C4-2B (cell line): ENCODE measurements around the gene GLS.

Experiments used
- H3K27ac ChIP-seq: fragments of 450-650 bp; 2 replicates; pipeline ENCODE4 v1.5.1; 2017
- ZFX ChIP-seq: fragments of 450-650 bp; IDR thresholded peaks from 2 replicates; pipeline ENCODE4 v1.6.1; 2017
- TF ChIP-seq, protein P1 (sequence below): fragments of 450-650 bp; conservative IDR thresholded peaks from 2 replicates; pipeline ENCODE4 v1.5.1; 2017; ENCODE audit warnings: mild to moderate bottlenecking

Gene GLS

DNA sequence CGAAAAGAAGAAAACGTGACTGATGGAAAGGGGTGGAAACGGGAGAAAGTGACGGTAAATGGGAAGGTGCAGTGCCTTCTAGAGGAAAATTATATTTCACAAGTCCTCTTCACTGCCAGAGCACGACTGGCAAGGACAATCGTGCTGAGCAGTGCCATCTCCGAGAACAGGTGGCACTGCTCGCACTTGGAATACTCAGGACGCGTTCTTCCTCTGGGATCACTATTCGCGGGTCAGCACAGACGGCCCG is 133.0 kb downstream of the GLS start:
- peak overlapping the region; percentile 90 for H3K27ac ChIP-seq
- TF ChIP-seq, protein P1, sequence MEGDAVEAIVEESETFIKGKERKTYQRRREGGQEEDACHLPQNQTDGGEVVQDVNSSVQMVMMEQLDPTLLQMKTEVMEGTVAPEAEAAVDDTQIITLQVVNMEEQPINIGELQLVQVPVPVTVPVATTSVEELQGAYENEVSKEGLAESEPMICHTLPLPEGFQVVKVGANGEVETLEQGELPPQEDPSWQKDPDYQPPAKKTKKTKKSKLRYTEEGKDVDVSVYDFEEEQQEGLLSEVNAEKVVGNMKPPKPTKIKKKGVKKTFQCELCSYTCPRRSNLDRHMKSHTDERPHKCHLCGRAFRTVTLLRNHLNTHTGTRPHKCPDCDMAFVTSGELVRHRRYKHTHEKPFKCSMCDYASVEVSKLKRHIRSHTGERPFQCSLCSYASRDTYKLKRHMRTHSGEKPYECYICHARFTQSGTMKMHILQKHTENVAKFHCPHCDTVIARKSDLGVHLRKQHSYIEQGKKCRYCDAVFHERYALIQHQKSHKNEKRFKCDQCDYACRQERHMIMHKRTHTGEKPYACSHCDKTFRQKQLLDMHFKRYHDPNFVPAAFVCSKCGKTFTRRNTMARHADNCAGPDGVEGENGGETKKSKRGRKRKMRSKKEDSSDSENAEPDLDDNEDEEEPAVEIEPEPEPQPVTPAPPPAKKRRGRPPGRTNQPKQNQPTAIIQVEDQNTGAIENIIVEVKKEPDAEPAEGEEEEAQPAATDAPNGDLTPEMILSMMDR = 0 out of 2 replicates have a peak, but pooled peaks have one; percentile 9
- TF ChIP-seq ZFX = no peak

DNA sequence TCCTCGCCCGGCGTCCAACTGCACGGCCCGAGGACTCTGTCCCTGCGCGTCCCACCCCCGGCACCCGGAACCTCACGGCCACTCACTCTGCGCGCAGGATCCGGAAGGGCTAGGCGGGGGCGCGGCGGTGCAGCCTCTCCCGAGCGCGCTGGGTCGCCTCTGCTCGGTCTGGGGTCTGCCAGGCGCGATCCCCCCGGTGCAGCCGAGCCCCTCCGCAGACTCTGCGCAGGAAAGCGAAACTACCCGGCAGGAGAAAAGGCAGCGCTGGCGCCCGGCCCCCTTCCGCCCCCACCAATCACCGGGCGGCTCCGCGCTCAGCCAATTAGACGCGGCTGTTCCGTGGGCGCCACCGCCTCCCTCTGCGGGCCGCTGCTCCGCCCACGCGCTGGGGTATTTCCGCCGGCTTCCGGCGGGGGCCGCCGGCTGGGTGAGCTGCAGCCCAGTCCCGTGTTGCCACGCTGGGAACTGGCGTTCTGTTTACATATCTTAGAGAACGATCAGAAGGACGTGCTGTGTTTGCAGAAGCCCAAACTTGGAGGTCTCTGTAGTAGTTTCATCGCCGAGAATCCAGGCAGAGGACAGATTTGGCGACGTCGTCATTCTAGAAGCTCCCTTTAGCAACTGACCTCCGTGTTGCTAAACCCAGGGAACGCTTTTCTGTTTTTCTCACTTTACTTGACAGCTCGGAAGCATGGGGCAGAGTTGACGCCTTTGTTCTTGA is 133.5 kb downstream of the GLS start, which contains the start of gene STAT1:
Gene STAT1, minus strand, starts transcription at position 240 of the 721 bp plus-strand sequence. CDS start 4,168 bp downstream, outside the sequence.
- TF ChIP-seq ZFX = no peak
- TF ChIP-seq, protein P1 = no peak
- peak within 1 kb of the TSS; percentile 90 for H3K27ac ChIP-seq

DNA sequence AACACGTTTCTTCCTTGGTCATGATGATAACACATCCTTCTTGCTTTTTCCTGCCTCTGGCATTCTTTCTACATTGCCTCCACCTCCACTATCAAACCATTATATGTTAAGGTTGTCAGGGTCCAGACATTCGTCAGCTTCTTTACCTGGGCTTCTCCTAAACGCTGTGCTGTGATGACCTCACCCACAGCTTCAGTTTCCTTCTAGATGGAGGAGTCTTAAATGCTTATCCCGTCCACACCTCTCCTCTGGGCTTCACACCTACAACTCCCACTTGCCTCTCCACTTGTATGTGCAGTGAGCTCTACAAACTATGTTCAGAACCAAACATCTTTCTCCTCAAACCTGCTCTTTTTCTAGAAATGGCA is 134.0 kb downstream of the GLS start:
- peak overlapping the region; percentile 90 for H3K27ac ChIP-seq

More for the DNA sequence above, 134.0 kb downstream of the GLS start:
- TF ChIP-seq, protein P1 = no peak
- no peak for TF ChIP-seq ZFX
